Measurements from ENCODE around the gene NFATC3. TPM values are rescaled to one million over a fixed set of nuclear protein-coding genes. Genes with fewer than 3 reads are reported as not detected.

The NFATC3 gene
- total and polyA plus RNA-seq, 2 of the 8 experiments (the other 6 are each of a cell fraction or from before 2014, with no cell fraction given) = 17.6 to 34.5 TPM

DNA sequence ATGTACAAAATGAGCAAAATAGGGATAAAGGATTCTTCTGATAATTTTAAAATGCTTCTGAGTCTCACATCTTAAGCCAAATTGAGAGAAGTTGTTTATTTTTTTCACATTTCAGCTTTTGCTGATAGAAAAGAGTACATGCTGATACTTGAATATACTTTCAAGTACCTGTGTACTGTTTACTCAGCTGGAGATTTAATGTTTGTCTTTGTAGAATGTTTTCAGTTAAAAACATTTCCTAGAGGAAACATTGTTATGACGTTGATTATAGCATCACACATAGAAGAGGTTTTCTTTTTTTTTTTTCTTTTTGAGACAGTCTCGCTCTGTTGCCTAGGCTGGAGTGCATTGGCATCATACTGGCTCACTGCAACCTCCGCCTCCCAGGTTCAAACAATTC is 131.1 kb downstream of the NFATC3 start:
- no peak overlapping the region for H2BK15ac ChIP-seq (ENCODE audit: low read length)
- no peaks in the 10 kb centered on the region for H4K20me1 ChIP-seq (replicated peaks in 1 of 2; ENCODE audit: control insufficient read depth in 1 of 2, insufficient read depth in 2 of 2, low read length in 2 of 2)
- H4K8ac ChIP-seq (ENCODE audit: extremely low read depth, insufficient read depth, low read length) = no peak overlapping the region
- H3K79me2 ChIP-seq (ENCODE audit: control insufficient read depth in 1 of 2, insufficient read depth in 2 of 2, low read length in 2 of 2) = no peaks in the 10 kb centered on the region
- H2AK5ac ChIP-seq (ENCODE audit: low read depth, low read length) = no peak overlapping the region
- no peak overlapping the region for H3K18ac ChIP-seq (ENCODE audit: extremely low read depth, low read length)
- no peak overlapping the region for H3K14ac ChIP-seq (ENCODE audit: insufficient read length)
- H2BK20ac ChIP-seq (ENCODE audit: low read length) = no peak overlapping the region
- ChIA-PET CTCF (ENCODE audit: partially characterized antibody) (interaction anchor here (0.6 to 2.8 kb wide), 6 partner anchors 10 to 1486 kb away, joined by 3 to 9 read pairs (median 5); no protein-coding TSS in a partner anchor), POLR2A (ENCODE audit: partially characterized antibody) (interaction anchor here (0.8 kb wide), 1 partner anchor 21 kb away, joined by 3 read pairs; no protein-coding TSS in a partner anchor)
- no peaks in the 10 kb centered on the region for H3K27me3 ChIP-seq (replicated peaks in 1 of 4; ENCODE audit: control insufficient read depth in 3 of 4, extremely low read depth in 1 of 4, insufficient read depth in 3 of 4, low read length in 3 of 4)
- no peak overlapping the region for H2BK12ac ChIP-seq (ENCODE audit: low read depth, low read length)
- H3K4ac ChIP-seq (replicated peaks; ENCODE audit: insufficient read length, low read depth, low read length) = no peak overlapping the region
- no peak overlapping the region for H3K4me2 ChIP-seq (ENCODE audit: insufficient read depth in 1 of 2, low read depth in 2 of 2, low read length in 2 of 2)
- no peak overlapping the region for H2BK120ac ChIP-seq (replicated peaks; ENCODE audit: low read depth, low read length)
- H3K23ac ChIP-seq (ENCODE audit: insufficient read length) = no peak overlapping the region
- H3K4me1 ChIP-seq (replicated peaks in 1 of 4; ENCODE audit: control insufficient read depth in 3 of 4, insufficient read depth in 4 of 4, low read length in 3 of 4) = peaks cover 0 to 2% (median 0%) of the 10 kb centered on the region in 4 experiments; a peak in 1 of 7 replicates
- no peak overlapping the region for H3K9ac ChIP-seq (replicated peaks in 1 of 4; ENCODE audit: extremely low read depth in 1 of 4, low read depth in 3 of 4, low read length in 3 of 4)
- no peaks in the 10 kb centered on the region for H3K79me1 ChIP-seq (ENCODE audit: low read depth, low read length)
- no peak for DNase-seq (ENCODE audit: low read depth in 1 of 2, low spot score in 2 of 2)
- WGBS, 2 experiments (ENCODE audit: extremely low coverage in 1 of 2, insufficient coverage in 1 of 2, insufficient read length in 1 of 2, insufficient replicate concordance in 2 of 2, low coverage in 1 of 2, low lambda C conversion rate in 2 of 2, missing lambda C conversion rate in 1 of 2) = 87% methylated on average over 3 of the region's 3 CpGs; no CpG with 5 or more reads in 1 of the 2 experiments
- H3K4me3 ChIP-seq (ENCODE audit: extremely low read depth in 1 of 4, insufficient read depth in 2 of 4, low read depth in 3 of 4, low read length in 4 of 4) = no peak overlapping the region
- no peak overlapping the region for H4K91ac ChIP-seq (replicated peaks; ENCODE audit: insufficient read length, low read length)
- H3K9me3 ChIP-seq (ENCODE audit: insufficient read depth in 2 of 2, low read depth in 1 of 2, low read length in 1 of 2) = no peaks in the 10 kb centered on the region
- FAIRE-seq = no peak
- H3K27ac ChIP-seq (ENCODE audit: low read depth, low read length) = no peak overlapping the region
- no peaks in the 10 kb centered on the region; a peak in 1 of 8 replicates for H3K36me3 ChIP-seq (ENCODE audit: control insufficient read depth in 2 of 4, insufficient read depth in 4 of 4, low read length in 3 of 4)
- no peaks in the 10 kb centered on the region for H3K23me2 ChIP-seq (ENCODE audit: low read depth, low read length)
- H2AFZ ChIP-seq (ENCODE audit: low read length) = no peak overlapping the region
- H2BK5ac ChIP-seq (ENCODE audit: low read depth, low read length) = no peak overlapping the region
- H3K56ac ChIP-seq (replicated peaks; ENCODE audit: insufficient read length, low read depth, low read length) = no peak overlapping the region
- no peak overlapping the region for H4K5ac ChIP-seq (ENCODE audit: insufficient read length, low read depth, low read length)
- TF ChIP-seq, protein P1, sequence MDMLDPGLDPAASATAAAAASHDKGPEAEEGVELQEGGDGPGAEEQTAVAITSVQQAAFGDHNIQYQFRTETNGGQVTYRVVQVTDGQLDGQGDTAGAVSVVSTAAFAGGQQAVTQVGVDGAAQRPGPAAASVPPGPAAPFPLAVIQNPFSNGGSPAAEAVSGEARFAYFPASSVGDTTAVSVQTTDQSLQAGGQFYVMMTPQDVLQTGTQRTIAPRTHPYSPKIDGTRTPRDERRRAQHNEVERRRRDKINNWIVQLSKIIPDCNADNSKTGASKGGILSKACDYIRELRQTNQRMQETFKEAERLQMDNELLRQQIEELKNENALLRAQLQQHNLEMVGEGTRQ (IDR thresholded peaks at IDR 0.05; ENCODE audit: low read length) = no peak
- TF ChIP-seq RFX5 (IDR thresholded peaks at IDR 0.05; ENCODE audit: borderline replicate concordance, low read depth, low read length) (no peak), RNF2 (IDR thresholded peaks at IDR 0.05; ENCODE audit: borderline replicate concordance, low read depth, low read length, missing control alignments, poor library complexity, severe bottlenecking) (no peak), BCL11A (IDR thresholded peaks at IDR 0.05; ENCODE audit: low read depth in 2 of 2, low read length in 2 of 2) (no peak)

Measured in H1 (cell line).